ENCODE results near the gene ZBTB4. TPM values are rescaled to one million over a fixed set of nuclear protein-coding genes. Genes with fewer than 3 reads are reported as not detected.
A peak's percentile ranks its signal among the peaks of the same experiment; 100 is the strongest.

ZBTB4 gene
- polyA plus RNA-seq, 1 donor from 2014 or later = 8.0 TPM

DNA sequence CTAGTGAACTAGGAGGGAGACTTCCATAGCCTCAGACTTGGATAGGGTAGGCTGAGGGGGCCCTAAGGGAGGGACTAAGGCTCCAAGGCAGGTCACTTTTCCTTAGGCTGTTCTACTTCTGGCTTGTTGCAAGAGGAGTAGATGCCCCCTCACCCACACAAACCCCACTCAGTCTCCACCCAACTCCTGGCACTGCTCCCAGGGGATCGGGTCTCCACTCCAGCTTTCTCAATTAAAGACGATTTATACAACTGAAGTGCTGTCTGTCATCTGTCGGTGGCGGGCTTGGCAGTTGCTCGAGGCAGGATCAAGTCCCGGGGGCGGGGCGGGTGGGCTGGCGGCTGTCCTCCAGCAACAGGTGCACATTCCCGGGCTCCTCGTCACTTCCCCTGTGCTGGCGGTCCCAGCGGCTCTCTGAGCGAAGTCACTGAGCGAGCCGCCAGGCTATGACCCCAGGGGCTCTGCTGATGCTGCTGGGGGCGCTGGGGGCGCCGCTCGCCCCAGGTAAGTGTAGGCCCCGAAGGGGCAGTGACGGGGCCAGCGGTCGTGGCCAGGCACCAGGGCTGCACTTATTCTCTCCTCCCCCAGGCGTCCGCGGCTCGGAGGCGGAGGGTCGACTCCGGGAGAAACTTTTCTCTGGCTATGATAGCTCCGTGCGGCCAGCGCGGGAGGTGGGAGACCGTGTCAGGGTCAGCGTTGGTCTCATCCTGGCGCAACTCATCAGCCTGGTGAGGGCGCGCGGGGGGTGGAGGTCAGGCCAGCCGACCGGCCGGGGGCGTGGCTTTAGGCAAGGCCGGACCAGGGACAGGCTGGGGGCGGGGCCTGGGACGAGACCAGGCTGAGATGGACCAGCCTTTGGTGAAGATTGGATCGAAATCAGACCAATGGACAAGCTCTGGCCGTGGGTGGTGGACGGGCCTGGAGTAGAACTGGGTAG, 34.5 kb downstream of the ZBTB4 start, which contains the start of gene CHRNB1:
Gene CHRNB1, plus strand, starts transcription at position 380 of the 937 bp plus-strand sequence. Its CDS starts 67 bp downstream, at position 447.
- H3K9ac ChIP-seq (ENCODE audit: low read length) = no peak within 1 kb of the TSS

DNA sequence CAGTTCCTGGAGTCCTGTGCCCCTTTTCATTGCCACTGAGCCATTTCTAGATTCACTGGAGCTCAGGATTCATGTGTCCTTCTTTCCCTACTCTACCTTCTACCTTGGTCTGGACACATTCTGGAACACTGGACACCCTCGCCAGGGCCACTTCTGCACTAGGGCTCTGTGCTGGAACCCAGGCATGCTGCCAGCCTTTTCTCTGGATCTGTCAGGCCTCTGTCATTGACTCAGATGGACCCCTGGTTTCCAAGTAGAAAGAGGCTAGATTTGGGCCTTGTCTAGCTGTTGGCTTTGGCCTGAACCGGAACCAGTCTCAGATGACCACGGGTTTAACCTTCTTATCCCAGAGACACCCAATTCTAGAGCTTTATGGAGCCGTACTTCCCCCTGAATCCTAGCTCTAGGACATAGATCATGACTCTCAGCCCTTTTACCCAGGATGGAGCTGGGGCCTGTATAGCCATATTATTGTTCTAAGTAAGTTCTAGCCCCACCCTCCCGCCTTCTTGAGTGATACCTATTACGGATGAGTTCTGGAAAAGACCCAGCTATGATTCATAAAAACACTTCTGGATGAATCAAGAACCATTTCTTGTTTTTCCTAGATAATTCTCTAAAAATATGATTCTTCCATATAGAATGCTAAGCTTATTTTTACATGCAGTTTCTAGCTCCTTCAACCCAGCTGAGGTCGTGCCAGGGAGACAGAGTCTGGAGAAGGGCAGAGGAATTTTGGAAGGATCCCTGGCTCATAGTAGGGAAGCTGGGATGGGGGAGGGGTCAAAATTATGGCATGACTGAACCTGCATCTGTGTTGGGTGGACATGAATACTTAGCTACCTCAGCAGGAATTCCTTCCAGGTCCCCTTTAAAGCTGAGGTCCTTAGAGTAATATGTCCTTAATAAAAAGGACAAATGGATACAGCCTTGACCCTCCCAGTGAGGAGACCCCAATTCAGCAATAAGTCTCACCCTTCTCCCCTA, 35.6 kb downstream of the ZBTB4 start:
- Histone ChIP-seq H3K27me3 (ENCODE audit: insufficient read depth, low read depth, low read length) (peaks cover 24% of the 10 kb centered on the region), H2AFZ (ENCODE audit: low read depth, low read length) (no peak overlapping the region), H4K20me1 (ENCODE audit: insufficient read depth) (no peaks in the 10 kb centered on the region), H3K79me2 (replicated peaks; ENCODE audit: insufficient read depth, low read length) (no peaks in the 10 kb centered on the region), H3K27ac (ENCODE audit: low read length) (no peak overlapping the region), H3K9me2 (ENCODE audit: insufficient read depth, low read length) (no peaks in the 10 kb centered on the region), H3K36me3 (ENCODE audit: insufficient read depth, low read length) (no peaks in the 10 kb centered on the region), H3K9me3 (ENCODE audit: low read length) (no peaks in the 10 kb centered on the region), H3K9ac (ENCODE audit: low read length) (no peak overlapping the region), H3K4me2 (ENCODE audit: low read length) (no peak overlapping the region), H3K4me3 (ENCODE audit: low read length) (no peak overlapping the region), H3F3A (ENCODE audit: insufficient read depth, low read length, poor library complexity, severe bottlenecking) (no peaks in the 10 kb centered on the region)
- TF ChIP-seq SMC3 (conservative IDR thresholded peaks at IDR 0.05; ENCODE audit: poor library complexity) (no peak), MXI1 (conservative IDR thresholded peaks at IDR 0.05; ENCODE audit: poor library complexity, severe bottlenecking) (no peak), POLR2AphosphoS5 (IDR thresholded peaks at IDR 0.05) (no peak)

More for the DNA sequence above, 34.5 kb downstream of the ZBTB4 start, which contains the start of gene CHRNB1:
- Histone ChIP-seq H3K4me3 (ENCODE audit: low read length) (peak within 1 kb of the TSS; percentile 37), H3K79me2 (replicated peaks; ENCODE audit: insufficient read depth, low read length) (no peaks in the 10 kb centered on the region), H4K20me1 (ENCODE audit: insufficient read depth) (no peaks in the 10 kb centered on the region), H3K9me3 (ENCODE audit: low read length) (no peaks in the 10 kb centered on the region), H3K27ac (ENCODE audit: low read length) (no peak within 1 kb of the TSS), H3F3A (ENCODE audit: insufficient read depth, low read length, poor library complexity, severe bottlenecking) (no peaks in the 10 kb centered on the region), H3K27me3 (ENCODE audit: insufficient read depth, low read depth, low read length) (peaks cover 19% of the 10 kb centered on the region), H3K4me2 (ENCODE audit: low read length) (no peak within 1 kb of the TSS), H2AFZ (ENCODE audit: low read depth, low read length) (no peak within 1 kb of the TSS), H3K9me2 (ENCODE audit: insufficient read depth, low read length) (no peaks in the 10 kb centered on the region), H3K36me3 (ENCODE audit: insufficient read depth, low read length) (no peaks in the 10 kb centered on the region)
- TF ChIP-seq, protein P1, sequence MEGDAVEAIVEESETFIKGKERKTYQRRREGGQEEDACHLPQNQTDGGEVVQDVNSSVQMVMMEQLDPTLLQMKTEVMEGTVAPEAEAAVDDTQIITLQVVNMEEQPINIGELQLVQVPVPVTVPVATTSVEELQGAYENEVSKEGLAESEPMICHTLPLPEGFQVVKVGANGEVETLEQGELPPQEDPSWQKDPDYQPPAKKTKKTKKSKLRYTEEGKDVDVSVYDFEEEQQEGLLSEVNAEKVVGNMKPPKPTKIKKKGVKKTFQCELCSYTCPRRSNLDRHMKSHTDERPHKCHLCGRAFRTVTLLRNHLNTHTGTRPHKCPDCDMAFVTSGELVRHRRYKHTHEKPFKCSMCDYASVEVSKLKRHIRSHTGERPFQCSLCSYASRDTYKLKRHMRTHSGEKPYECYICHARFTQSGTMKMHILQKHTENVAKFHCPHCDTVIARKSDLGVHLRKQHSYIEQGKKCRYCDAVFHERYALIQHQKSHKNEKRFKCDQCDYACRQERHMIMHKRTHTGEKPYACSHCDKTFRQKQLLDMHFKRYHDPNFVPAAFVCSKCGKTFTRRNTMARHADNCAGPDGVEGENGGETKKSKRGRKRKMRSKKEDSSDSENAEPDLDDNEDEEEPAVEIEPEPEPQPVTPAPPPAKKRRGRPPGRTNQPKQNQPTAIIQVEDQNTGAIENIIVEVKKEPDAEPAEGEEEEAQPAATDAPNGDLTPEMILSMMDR (IDR thresholded peaks at IDR 0.05; ENCODE audit: poor library complexity, severe bottlenecking) = no peak
- TF ChIP-seq MXI1 (conservative IDR thresholded peaks at IDR 0.05; ENCODE audit: poor library complexity, severe bottlenecking) (no peak), TAF1 (IDR thresholded peaks at IDR 0.05; ENCODE audit: low read depth) (no peak), EZH2 (IDR thresholded peaks at IDR 0.05; ENCODE audit: borderline replicate concordance, insufficient read depth, low read length, poor library complexity, severe bottlenecking) (no peak), RAD21 (conservative IDR thresholded peaks at IDR 0.05) (no peak), EP300 (conservative IDR thresholded peaks at IDR 0.05; ENCODE audit: poor library complexity, severe bottlenecking) (no peak), POLR2AphosphoS5 (IDR thresholded peaks at IDR 0.05) (no peak), SMC3 (conservative IDR thresholded peaks at IDR 0.05; ENCODE audit: poor library complexity) (no peak)
- TF ChIP-seq, protein P2, sequence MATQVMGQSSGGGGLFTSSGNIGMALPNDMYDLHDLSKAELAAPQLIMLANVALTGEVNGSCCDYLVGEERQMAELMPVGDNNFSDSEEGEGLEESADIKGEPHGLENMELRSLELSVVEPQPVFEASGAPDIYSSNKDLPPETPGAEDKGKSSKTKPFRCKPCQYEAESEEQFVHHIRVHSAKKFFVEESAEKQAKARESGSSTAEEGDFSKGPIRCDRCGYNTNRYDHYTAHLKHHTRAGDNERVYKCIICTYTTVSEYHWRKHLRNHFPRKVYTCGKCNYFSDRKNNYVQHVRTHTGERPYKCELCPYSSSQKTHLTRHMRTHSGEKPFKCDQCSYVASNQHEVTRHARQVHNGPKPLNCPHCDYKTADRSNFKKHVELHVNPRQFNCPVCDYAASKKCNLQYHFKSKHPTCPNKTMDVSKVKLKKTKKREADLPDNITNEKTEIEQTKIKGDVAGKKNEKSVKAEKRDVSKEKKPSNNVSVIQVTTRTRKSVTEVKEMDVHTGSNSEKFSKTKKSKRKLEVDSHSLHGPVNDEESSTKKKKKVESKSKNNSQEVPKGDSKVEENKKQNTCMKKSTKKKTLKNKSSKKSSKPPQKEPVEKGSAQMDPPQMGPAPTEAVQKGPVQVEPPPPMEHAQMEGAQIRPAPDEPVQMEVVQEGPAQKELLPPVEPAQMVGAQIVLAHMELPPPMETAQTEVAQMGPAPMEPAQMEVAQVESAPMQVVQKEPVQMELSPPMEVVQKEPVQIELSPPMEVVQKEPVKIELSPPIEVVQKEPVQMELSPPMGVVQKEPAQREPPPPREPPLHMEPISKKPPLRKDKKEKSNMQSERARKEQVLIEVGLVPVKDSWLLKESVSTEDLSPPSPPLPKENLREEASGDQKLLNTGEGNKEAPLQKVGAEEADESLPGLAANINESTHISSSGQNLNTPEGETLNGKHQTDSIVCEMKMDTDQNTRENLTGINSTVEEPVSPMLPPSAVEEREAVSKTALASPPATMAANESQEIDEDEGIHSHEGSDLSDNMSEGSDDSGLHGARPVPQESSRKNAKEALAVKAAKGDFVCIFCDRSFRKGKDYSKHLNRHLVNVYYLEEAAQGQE (IDR thresholded peaks at IDR 0.05; ENCODE audit: borderline replicate concordance) = no peak

Measured in neural cell (in vitro differentiated cells).